NCI-H460 (cell line): ENCODE data around the gene QSOX2. TPM values are rescaled to one million over a fixed set of nuclear protein-coding genes. Genes with fewer than 3 reads are reported as not detected.

Experiments
- DNase-seq: peaks from one replicate; pipeline ENCODE4 v3.0.0-alpha.2; 2016; ENCODE audit warnings: low read depth; ENCODE audit errors: extremely low read depth
- total RNA-seq: library from RNA; depleted of rRNA; stranded (reverse); fragments of >200 nt; shearing (Covaris generic); gene quantifications from 2 replicates; pipeline ENCODE4 v1.2.3, GENCODE V29; 2014

Gene QSOX2
- total RNA-seq, 1 experiment from 2014 or later: 26.3 TPM

DNA sequence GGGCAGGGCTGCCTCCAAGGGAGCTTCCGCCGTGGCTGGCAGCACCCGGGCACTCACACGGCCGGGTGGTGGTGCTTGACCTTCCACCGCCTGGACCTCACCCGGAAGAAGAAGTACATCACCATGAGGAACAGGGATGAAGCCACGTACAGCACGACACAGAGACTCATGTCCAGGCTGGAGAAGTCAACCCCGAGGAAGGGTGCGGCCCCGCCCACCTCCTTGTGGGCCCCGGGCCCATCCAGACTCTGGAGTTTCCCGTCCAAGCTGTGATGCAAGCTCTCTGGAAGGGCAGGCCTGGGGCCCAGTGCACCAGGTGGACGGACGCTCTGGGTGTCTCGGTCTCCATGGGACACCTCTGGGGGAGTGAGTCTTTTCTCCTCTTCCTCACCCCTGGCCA lies 36.9 kb downstream of the QSOX2 start:
- no peak for DNase-seq

DNA sequence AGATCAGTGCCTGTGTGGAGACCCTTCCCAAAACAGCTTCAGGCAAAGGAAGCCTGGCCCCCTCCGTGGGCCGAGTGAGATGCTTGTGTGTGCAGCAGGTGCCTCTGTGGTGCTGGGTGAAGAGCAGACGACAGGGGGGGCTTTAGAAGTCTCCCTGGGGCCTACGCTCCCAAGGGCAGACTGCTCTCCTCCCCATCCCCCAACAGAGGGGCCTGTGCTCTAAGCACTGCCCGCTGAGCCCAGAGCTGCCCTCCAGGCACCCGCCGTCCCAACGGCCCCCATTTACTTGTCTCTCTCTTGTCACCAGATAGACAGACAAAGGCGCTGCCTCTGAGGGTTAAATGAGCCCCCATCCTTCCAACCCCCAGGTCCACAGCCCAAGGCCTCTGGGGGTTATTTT lies 38.0 kb downstream of the QSOX2 start:
- no peak for DNase-seq

DNA sequence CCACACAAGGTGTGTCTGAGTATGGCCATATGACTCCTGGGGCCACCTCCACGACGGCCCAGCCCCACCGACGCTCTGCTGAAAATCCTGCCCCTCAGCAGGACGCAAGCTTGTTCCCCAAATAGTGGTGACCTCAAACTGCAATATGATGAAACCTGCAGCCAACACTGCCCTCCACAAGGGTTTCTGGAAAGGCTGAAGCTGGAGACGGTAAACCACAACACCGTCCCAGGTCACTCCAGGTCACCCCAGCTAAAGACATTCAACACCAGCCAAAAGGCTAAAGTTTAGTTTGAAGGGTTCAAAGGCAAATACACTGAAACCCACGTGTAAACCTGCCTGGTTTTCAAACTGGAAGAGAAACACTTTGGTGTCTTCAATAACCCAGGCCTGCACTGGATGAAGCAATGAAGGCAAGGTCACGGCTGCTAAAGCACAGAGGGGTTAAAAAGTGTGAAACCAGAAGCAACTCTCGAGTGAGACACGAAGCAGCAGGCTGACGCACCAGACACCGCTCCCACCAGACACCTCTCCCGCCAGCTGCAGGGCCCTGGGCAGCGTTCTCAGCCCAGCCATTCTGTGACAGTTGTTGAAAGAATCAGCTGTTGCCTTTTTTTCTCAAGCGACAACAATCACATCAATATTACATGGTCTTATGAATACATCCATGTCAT lies 38.9 kb downstream of the QSOX2 start:
- no peak for DNase-seq

DNA sequence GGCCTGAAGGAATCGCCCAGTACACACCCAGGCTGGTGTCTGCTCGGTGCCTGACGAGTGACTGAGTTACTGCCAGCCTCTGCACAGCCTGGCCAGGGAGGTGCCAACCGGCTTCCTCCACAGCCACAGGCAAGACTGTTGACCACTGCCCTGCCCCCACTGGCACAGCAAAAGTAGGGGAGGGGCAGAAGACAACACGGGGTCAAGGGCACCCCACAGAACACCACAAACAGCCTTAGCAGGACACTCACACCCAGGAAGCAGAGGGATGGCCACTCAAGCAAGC lies 40.0 kb downstream of the QSOX2 start:
- DNase-seq: no peak

DNA sequence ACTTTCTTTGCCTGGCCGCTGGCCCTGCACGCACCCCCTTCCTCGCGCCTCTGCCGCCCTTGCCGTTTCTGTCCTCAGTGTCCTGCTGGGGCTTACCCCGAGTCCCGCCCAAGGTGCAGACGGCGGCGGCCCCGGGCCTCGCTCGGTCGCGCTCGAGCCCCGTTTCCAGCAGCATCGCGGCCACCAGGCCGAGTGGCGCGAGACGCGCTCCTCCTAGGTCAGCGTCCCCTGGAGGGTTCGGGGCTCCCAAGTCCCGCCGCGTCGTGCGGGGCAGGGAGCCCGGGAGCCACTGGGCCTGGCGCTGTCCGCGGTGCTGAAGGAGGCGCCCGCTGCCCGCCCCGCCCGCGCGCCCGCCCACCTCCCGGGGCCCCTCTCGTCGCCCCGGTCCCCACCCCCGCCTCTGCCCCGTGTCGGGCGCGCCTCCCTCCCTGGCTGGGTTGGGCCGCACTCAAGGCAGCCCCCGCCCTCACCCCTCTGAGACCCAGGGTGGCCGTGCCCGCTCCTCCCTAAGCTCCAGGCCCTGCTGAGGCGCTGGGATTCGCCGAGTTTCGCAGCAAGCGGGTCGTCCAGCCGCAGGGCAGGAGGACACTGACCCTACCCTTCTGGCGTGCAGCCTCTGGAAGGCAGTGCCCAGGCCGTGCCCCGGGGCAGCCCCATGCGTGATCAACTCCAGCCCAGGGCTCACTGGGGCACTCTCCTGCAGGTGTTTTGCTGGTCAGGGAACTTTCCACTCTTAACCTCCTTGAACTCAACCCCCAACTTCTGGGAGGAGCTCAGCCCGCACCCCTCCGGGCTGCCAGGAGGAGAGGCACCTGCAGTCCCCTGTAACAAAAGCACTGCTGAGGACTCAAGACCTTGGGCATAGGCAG lies 40.5 kb downstream of the QSOX2 start, which contains the start of gene LHX3:
Gene LHX3 (minus strand): TSS at position 291 of the 869 bp plus-strand sequence. CDS start 116 bp downstream, at position 175.
- no peak for DNase-seq

DNA sequence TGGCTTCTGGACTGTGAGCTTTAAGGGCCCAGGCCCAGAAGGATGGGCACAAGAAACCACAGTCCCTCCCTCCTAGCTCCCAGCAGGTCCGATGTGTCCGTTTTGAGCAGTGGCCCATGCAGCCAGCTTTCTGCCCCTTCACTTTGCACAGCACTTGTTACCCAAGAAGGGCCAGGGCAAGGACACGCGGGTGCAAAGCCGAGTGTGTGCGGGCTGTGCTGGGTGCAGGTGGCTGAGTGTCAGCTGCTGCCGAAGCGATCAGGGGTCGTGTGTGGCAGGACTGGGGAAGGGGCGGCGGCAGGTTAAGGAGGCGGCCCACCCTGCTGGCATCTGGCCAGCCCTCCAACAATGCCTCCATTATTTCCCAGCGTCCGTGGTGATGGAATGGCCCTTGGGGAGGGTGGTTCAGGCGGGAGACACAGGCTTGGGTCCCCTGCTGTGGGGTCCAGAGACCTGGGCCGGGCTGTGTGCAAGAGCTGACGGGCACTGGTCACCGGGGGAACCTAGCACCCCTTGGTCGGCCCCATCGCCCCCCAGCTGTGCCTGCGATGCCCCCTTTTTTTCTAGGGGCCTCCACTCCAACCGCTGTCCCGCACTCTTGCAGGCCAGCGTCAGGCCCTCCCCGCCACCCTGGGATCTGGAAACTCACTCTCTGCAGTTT lies 41.3 kb downstream of the QSOX2 start:
- no peak for DNase-seq

DNA sequence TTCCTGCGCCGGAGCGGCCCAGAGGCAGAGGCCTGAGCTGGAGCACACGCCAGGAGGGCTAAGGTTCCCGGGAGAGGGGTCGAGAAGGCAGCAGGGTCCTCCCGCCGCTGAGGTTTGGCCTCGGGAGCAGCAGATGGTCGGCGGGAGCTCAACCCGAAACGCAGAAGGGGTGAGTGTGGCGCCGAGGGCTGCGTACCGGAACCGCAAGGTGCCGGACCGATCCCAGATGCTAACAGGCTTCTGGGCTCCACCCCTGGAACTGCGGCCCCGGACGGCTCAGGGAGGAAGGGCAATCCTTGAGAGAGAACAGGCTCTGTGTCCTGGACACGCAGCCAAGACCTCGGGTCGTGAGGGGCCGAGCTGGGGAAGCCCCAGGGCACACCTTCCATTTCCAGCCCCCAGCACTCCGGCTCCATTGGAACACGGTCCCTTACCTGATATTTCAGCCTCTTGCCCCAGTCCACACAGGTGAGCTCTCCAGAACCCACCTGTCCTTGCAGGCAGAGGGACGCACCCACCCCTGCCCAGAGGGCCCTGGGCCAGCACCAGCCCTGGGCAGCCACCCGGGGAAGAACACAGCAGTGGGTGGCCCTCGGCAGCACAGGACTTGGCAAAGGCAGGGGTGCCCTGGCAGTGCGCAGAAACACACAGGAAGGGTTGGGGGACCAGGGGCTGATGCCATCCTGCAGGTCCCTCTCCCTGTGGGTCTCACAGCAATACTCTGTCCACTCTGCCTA lies 42.0 kb downstream of the QSOX2 start:
- no peak for DNase-seq

DNA sequence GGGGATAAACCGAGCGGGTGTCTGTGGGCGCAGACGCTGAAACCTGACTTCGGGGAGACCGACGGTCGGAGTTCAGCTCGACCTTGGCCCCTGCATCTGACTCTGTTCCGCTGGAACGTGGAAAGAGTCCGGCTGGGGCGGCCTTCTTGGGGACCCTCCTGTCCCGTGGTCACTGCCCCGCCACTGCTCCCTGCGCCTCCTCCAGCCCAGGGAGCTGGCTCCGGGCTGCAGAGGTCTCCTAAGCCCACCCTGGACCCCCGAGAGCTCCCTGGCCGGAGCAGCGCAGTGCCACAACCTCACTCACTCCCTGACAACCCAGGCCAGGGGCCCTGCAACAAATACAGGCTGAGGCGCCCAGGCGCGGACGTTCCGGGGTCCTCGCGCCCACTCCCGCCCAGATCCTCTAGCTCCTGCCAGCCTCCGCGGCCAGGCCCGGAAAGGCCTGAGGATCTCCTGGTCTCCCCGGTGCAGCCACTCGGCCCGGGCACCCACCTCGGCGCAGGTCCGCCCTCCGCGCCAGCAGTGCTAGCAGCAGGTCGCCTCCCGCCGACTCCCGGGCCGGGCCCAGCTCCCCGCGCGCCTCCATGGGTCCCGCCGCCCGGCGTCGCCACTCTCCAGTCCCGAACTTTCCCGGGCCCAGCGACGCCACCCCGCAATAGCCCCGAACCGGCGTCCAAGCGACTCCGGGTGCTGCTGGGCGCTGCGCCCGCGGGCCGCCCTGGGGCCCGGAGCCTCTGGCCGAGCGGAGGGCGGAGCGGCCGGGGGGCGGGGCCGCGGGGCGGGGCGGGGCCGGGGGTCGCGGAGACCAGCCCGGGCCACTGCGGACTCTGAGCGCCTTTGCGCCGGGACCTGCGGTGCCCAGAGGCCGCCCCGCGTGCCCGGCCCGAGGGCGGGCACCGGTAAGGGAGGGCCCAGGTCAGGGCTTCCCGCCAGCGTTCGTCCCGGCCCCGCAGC lies 42.9 kb downstream of the QSOX2 start:
- DNase-seq: no peak

- no peak for DNase-seq
Observed at GRCh38 chr9:136201609-136202453, 43.8 kb downstream of the QSOX2 start.

GRCh38 chr9:136201174-136201573 lies 44.4 kb downstream of the QSOX2 start:
- no peak for DNase-seq

DNA sequence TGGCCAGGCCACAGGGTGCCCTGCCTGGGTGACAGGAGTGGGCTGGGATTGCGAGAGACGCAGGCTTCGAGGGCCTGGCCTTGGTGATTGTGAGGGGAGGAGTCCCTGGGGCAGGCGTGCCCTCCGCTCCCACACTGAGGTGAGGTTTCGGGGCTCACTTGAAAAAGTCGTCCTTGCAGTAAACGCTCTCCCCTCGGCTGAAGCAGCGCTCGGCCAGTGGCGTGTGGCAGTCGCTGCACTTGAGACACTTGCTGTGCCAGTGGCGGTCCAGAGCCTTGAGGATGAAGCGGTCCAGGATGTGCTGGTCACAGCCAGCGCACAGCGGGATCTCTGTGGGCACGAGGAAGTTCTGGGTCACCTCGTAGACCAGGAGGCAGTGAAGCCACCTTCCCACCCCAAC lies 45.2 kb downstream of the QSOX2 start:
- DNase-seq: no peak

- no peak for DNase-seq
Observed at GRCh38 chr9:136199391-136200288, 46.0 kb downstream of the QSOX2 start.

DNA sequence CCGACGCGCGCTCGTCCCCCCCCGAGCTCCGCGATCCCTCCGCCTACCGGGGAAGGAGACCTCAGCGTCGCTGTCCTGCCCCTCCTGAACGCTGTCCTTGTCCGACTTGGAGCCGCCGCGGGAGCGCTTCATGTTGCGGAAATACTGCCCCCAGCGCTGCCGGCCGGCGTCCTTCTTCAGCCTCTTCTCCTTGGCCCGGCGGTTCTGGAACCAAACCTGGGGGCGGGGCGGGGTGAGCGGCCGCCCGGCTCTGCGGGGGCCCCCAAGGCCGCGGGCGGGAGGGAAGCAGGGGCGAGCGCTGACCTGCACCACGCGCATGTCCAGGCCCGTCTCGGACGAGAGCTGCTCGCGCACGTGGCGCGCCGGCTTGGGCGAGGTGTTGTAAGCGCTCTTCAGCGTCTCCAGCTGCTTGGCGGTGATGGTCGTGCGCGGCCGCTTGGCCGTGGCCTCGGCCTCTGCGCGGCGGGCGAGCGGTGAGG lies 47.0 kb downstream of the QSOX2 start:
- no peak for DNase-seq

DNA sequence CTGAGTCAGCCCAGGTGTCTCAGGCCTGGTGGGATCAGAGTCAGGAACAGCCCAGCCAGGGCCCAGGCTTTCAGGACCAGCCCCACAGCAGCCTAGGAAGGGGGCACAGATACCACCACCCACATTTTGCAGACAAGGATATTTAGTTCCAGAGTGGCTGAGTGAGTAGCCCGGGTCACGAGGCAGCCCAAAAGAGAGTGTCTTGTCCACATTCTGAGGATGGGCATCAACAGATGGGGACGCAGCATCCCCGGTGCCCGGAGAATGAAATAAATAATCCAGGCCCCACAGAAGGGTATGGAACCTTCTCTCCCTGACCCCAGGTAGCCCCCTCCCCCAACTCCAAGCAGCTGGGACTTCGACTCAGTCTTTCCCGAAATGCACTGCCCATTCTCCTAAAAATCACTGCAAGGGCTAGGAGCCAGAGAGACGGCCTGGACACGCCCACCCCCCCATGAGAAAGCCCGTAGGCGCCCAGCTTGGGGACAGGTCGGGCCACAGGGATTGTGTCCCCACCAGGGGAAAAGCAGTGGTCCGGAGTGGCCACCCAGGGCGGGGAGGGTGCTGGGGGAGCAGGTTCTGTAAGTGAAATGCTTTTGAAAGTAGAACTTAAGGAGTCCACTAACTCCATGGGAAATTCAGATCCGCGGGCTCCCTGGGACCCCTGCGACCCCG lies 47.5 kb downstream of the QSOX2 start:
- DNase-seq: no peak

GRCh38 chr9:136197084-136197875 lies 48.3 kb downstream of the QSOX2 start:
- DNase-seq: no peak

- no peak for DNase-seq
Observed at GRCh38 chr9:136196404-136197083, 49.1 kb downstream of the QSOX2 start.
